Mucosa of descending colon (tissue), 3 donors: ENCODE data around the gene DMAC1. TPM values are rescaled to one million over a fixed set of nuclear protein-coding genes. Genes with fewer than 3 reads are reported as not detected.

Experiments used
- ATAC-seq: fragments of 200-7000 bp; cut with Tn5 transposase; one replicate; pipeline ENCODE4 v1.9.1; 2020; ENCODE audit warnings: mild to moderate bottlenecking, moderate library complexity
- DNase-seq, 3 donors: peaks; one replicate each; pipeline ENCODE4 v3.0.0-alpha.2; 2020
- H3K36me3 ChIP-seq: fragments of 200-600 bp; one replicate; pipeline ENCODE4 v1.8.0; 2021; ENCODE audit warnings: low read depth, mild to moderate bottlenecking
- H3K4me1 ChIP-seq: fragments of 200-600 bp; one replicate; pipeline ENCODE4 v1.8.0; 2021; ENCODE audit warnings: low read depth, mild to moderate bottlenecking
- H3K4me3 ChIP-seq: fragments of 200-600 bp; one replicate; pipeline ENCODE4 v1.8.0; 2021; ENCODE audit warnings: mild to moderate bottlenecking
- H3K9me3 ChIP-seq: fragments of 200-600 bp; one replicate; pipeline ENCODE4 v1.8.0; 2021; ENCODE audit warnings: mild to moderate bottlenecking
- CTCF ChIP-seq: fragments of 200-600 bp; IDR thresholded peaks from one replicate; pipeline ENCODE4 v1.8.0; 2022; ENCODE audit warnings: antibody characterized with exemption, mild to moderate bottlenecking
- intact Hi-C, 2 donors: fragments of 100-400 bp; cut with DNase I in 1 of 2; cut with micrococcal nuclease in 1 of 2; formaldehyde crosslinking; loops; one replicate each; pipeline versions ENCODE4 v1.11.0 to v1.11.1; 2022; cut with DNase I, micrococcal nuclease
- long read RNA-seq, 2 donors: library from polyadenylated mRNA; unstranded; transcript quantifications; one replicate each; pipeline ENCODE4 v2.0.0, GENCODE V29; 2019 to 2021
- total RNA-seq, 3 donors: library from RNA; stranded (reverse); fragmentation: NEBNext Ultra II Directional in 2 of 3; extraction: Animal tissue kit (Norgen Biotek cat#: 25700) in 2 of 3; gene quantifications; one replicate each; pipeline versions ENCODE4 v1.2.1 to v1.2.4, GENCODE V29; 2021 to 2023
- donor health status: DM: no; HTN: no; CAD: no; lungs with moderate emphysema.
- donor health status: DM: no; HTN: no; CAD: no.
- donor health status: DM: no; HTN: yes; CAD: no.

The DMAC1 gene, protein sequence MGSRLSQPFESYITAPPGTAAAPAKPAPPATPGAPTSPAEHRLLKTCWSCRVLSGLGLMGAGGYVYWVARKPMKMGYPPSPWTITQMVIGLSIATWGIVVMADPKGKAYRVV
- 10 to 100 TPM; 49.3 to 89.3 (median 73.8) TPM for total RNA-seq
- long read RNA-seq, donor 1, transcript DMAC1-201 (2 exons, 2,755 nt) = major isoform, 41 of 47 reads
- long read RNA-seq, donor 1, partial matches to known transcripts = 0 of 47 reads
- long read RNA-seq, donor 1, other reads (novel, unspliced or antisense) = 6 of 47 reads
- long read RNA-seq, donor 2, transcript DMAC1-201 (2 exons, 2,755 nt) = major isoform, 72 of 84 reads
- long read RNA-seq, donor 2, partial matches to known transcripts = 0 of 84 reads
- long read RNA-seq, donor 2, other reads (novel, unspliced or antisense) = 12 of 84 reads

- H3K4me1 ChIP-seq = peaks cover 4% of the 10 kb centered on the region
- peak within 1 kb of the TSS; percentile 83 for H3K4me3 ChIP-seq
- ATAC-seq (peak; percentile 99), DNase-seq (peak; percentile 87 to 90 (median 89))
- H3K9me3 ChIP-seq = no peaks in the 10 kb centered on the region
- H3K36me3 ChIP-seq = no peaks in the 10 kb centered on the region
- intact Hi-C loops = no loop called here
- no peak for TF ChIP-seq CTCF
These were observed at the start of gene DMAC1 for GRCh38 chr9:7799234-7799943. Gene DMAC1, minus strand, starts transcription at chr9:7799778. Its CDS starts 44 bp downstream, at chr9:7799734.

DNA sequence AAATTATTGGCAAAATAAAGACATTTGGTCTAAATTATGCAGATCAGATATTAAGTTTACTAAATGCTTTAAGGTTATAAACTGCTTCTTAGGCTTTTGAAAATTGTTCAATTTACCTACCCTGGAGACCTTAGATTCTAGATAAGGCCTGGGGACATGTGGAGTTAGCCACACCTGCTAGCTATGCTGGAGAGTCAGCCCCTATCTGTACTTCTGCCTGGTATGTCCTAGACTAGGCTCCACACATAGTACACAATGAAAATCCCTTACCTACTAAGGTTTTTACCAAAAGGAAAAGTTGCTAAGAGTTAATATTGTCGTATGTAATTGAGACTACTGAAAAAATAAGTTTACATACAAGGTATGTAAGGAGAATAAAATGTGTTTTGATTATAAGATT, 49.8 kb upstream of the DMAC1 start:
- H3K36me3 ChIP-seq = no peaks in the 10 kb centered on the region
- ATAC-seq (no peak), DNase-seq (no peak)
- no peak for TF ChIP-seq CTCF
- H3K4me3 ChIP-seq = no peak overlapping the region
- H3K9me3 ChIP-seq = no peaks in the 10 kb centered on the region
- H3K4me1 ChIP-seq = no peaks in the 10 kb centered on the region
- intact Hi-C loops = no loop called here

DNA sequence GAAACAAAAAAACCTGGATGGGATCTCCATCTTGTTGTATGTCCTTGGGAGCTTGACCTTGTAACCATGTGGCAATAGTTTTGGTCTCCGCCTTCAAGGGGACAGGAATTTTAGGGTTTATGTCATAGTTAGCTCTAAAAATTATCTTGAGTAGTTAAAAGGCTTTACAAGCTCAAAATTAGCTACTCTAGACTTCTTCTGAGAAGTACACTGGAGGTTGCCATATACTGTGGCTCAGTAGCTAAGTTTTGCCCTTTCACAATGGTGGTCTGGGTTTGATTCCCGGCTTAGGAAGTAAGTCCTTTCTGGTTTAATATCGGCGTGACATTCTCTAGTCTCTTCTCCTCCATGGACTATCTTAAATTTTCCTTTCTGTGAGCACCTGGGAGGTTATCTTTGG, 48.9 kb upstream of the DMAC1 start:
- intact Hi-C loops = no loop called here
- Histone ChIP-seq H3K36me3 (no peaks in the 10 kb centered on the region), H3K4me3 (no peak overlapping the region), H3K9me3 (no peaks in the 10 kb centered on the region), H3K4me1 (no peaks in the 10 kb centered on the region)
- ATAC-seq = no peak
- TF ChIP-seq CTCF = no peak
- DNase-seq = no peak

DNA sequence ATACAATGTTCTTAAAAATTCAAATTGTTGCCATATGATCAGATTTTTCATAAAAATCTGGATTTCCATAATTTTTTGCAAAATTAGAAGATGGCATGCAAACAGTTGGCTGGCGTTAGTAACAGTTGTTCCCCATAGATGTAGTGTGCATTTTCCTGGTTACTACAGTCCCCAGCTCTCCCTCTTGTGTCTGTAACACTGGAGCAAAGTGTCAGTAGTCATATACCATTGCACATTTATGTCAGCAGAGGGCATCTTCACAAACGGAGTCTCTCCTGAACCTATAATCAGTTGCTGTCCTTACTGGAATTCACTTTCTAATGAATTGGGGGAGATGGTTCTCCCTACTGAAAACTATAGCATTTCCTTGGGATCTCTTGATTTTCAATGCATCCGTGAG, 44.7 kb upstream of the DMAC1 start:
- peak; percentile 78 for ATAC-seq
- Histone ChIP-seq H3K4me3 (no peak overlapping the region), H3K4me1 (no peaks in the 10 kb centered on the region), H3K9me3 (no peaks in the 10 kb centered on the region), H3K36me3 (no peaks in the 10 kb centered on the region)
- TF ChIP-seq CTCF = no peak
- DNase-seq = peak in 1 of 3 donors; percentile 35
- intact Hi-C loops = no loop called here

DNA sequence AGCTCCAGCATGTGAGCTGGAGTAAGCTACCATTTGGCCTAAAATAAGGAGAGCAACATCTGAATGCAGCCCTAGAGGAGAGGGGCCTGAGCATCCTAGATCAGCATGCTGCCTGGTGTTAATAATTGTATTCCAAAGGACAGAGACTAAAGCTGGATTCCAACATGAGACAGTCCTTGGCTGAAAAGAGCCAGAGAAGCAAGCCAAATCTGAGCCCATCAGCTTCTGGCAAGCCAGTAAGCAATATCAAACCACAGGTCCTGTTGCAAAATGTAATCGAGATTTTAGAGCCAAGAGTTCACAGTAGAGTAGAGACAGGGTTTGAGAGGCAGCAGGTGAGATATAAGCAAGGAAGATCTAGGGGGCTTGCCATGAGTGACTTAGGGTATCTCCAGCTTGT, 42.3 kb upstream of the DMAC1 start:
- ATAC-seq (no peak), DNase-seq (no peak)
- no peak for TF ChIP-seq CTCF
- intact Hi-C loops = no loop called here
- no peak overlapping the region for H3K4me3 ChIP-seq
- no peaks in the 10 kb centered on the region for H3K4me1 ChIP-seq
- no peaks in the 10 kb centered on the region for H3K36me3 ChIP-seq
- no peaks in the 10 kb centered on the region for H3K9me3 ChIP-seq
